HepG2 (cell line): ENCODE results near the gene CENPE. TPM values are rescaled to one million over a fixed set of nuclear protein-coding genes. Genes with fewer than 3 reads are reported as not detected.

Experiments
- ATAC-seq: fragments of 200-7000 bp; cut with Tn5 transposase; 3 replicates; pipeline ENCODE4 v1.9.1; 2020; ENCODE audit warnings: mild to moderate bottlenecking, moderate library complexity
- BruUV-seq: library from RNA; stranded (reverse); fragments of 400-500 nt; replicated peaks from 2 replicates; lab custom pipeline; 2021; lab: Mats Ljungman, UMichigan
- CTCF ChIA-PET: fragments of 300-600 bp; formaldehyde crosslinking; extraction: SDS; loops from one replicate; lab custom pipeline; 2021; ENCODE audit warnings: low total read pairs, inconsistent platforms, low intra/inter-chr PET ratio; lab: Yijun Ruan, JAX
- POLR2A ChIA-PET: fragments of 350-600 bp; sonication (Branson Sonifier 250); formaldehyde crosslinking; loops from one replicate; lab custom pipeline; 2020; ENCODE audit warnings: antibody characterized with exemption, inconsistent platforms; lab: Yijun Ruan, JAX
- DNase-seq: peaks from one replicate; pipeline ENCODE4 v3.0.0-alpha.2; 2015; ENCODE audit warnings: low spot score
- FAIRE-seq: peaks from 3 replicates; lab custom pipeline; 2011; peaks lifted over from hg19 to GRCh38; lab: Jason Lieb, UNC
- H2AFZ ChIP-seq: one replicate; pipeline ENCODE4 v1.6.1; 2011; ENCODE audit warnings: low read length, inconsistent platforms
- H3K27ac ChIP-seq: fragments of 300-600 bp; 3 replicates; pipeline ENCODE4 v1.8.0; 2011; ENCODE audit warnings: mixed run types, mild to moderate bottlenecking, mixed read lengths, low read length, inconsistent platforms; ENCODE audit not compliant: insufficient read depth; ENCODE audit errors: extremely low read length
- H3K27me3 ChIP-seq, 2 experiments: fragments of 200-600 bp in 1 of 2; 2 replicates in 1 of 2; 3 replicates in 1 of 2; pipeline versions ENCODE4 v1.6.0 to v1.8.0; 2011; ENCODE audit warnings: low read length in 2 of 2, mild to moderate bottlenecking in 2 of 2, moderate library complexity in 2 of 2, inconsistent platforms in 1 of 2; ENCODE audit not compliant: insufficient read depth in 2 of 2, control insufficient read depth in 1 of 2
- H3K36me3 ChIP-seq, 2 experiments: fragments of 200-600 bp in 1 of 2; replicated peaks in 1 of 2; 2 replicates in 1 of 2; 3 replicates in 1 of 2; pipeline versions ENCODE4 v1.5.1 to v1.8.0; 2011; ENCODE audit warnings: low read length in 2 of 2, inconsistent platforms in 1 of 2; ENCODE audit not compliant: insufficient read depth in 2 of 2, control insufficient read depth in 1 of 2
- H3K4me1 ChIP-seq: 2 replicates; pipeline ENCODE4 v1.5.1; 2012; ENCODE audit warnings: low read length, inconsistent platforms; ENCODE audit not compliant: insufficient read depth
- H3K4me2 ChIP-seq: 2 replicates; pipeline ENCODE4 v1.6.0; 2011; ENCODE audit warnings: low read depth, low read length, inconsistent platforms
- H3K4me3 ChIP-seq, 3 experiments: fragments of 200-600 bp in 1 of 3; sonication (generic), shearing (Covaris generic) in 1 of 3; replicated peaks in 1 of 3; 2 replicates each; pipeline ENCODE4 v1.5.1; 2011 to 2016; ENCODE audit warnings: low read length in 3 of 3, inconsistent platforms in 2 of 3, low read depth in 2 of 3, mild to moderate bottlenecking in 2 of 3, control low read depth in 1 of 3, mixed read lengths in 1 of 3; ENCODE audit not compliant: insufficient read depth in 1 of 3
- H3K79me2 ChIP-seq: one replicate; pipeline ENCODE4 v1.6.1; 2011; ENCODE audit warnings: low read length, inconsistent platforms; ENCODE audit not compliant: insufficient read depth
- H3K9ac ChIP-seq: 2 replicates; pipeline ENCODE4 v1.6.0; 2011; ENCODE audit warnings: mild to moderate bottlenecking, low read depth, low read length, inconsistent platforms; ENCODE audit not compliant: insufficient read depth
- H3K9me3 ChIP-seq: 2 replicates; pipeline ENCODE4 v1.5.1; 2012; ENCODE audit warnings: mild to moderate bottlenecking, low read length
- H4K20me1 ChIP-seq: 2 replicates; pipeline ENCODE4 v1.6.0; 2011; ENCODE audit warnings: inconsistent platforms, mild to moderate bottlenecking, low read length, moderate library complexity; ENCODE audit not compliant: insufficient read depth
- FIP1L1 ChIP-seq: fragments of 200-400 bp; formaldehyde crosslinking; IDR thresholded peaks from 2 replicates; pipeline ENCODE4 v1.6.1; 2018; ENCODE audit warnings: low read depth, mild to moderate bottlenecking, low read length, moderate library complexity, borderline replicate concordance; ENCODE audit not compliant: insufficient read depth
- FOXA3 ChIP-seq: IDR thresholded peaks from 2 replicates; pipeline ENCODE4 v1.6.1; 2016; ENCODE audit warnings: missing genetic modification reagents, missing compliant biosample characterization
- HNF4A ChIP-seq: sonication (generic); formaldehyde crosslinking; IDR thresholded peaks from 2 replicates; pipeline ENCODE4 v1.4.0; 2020; ENCODE audit warnings: missing genetic modification reagents
- HOXA5 ChIP-seq: sonication (generic); formaldehyde crosslinking; IDR thresholded peaks from 2 replicates; pipeline ENCODE4 v1.4.0; 2020; ENCODE audit warnings: missing genetic modification reagents
- HOXD1 ChIP-seq: sonication (generic); formaldehyde crosslinking; IDR thresholded peaks from 2 replicates; pipeline ENCODE4 v1.5.0; 2020; ENCODE audit warnings: missing genetic modification reagents
- SNAPC2 ChIP-seq: sonication (generic); formaldehyde crosslinking; IDR thresholded peaks from 2 replicates; pipeline ENCODE4 v1.8.1; 2022; ENCODE audit warnings: mild to moderate bottlenecking, missing genetic modification reagents
- SUZ12 ChIP-seq: fragments of 150-350 bp; IDR thresholded peaks from 2 replicates; pipeline ENCODE4 v1.6.1; 2014; ENCODE audit warnings: low read depth, low read length
- U2AF2 ChIP-seq: fragments of 200-400 bp; formaldehyde crosslinking; IDR thresholded peaks from 2 replicates; pipeline ENCODE4 v1.6.1; 2017; ENCODE audit warnings: low read depth, mild to moderate bottlenecking, low read length
- ZNF564 ChIP-seq: sonication (generic); formaldehyde crosslinking; IDR thresholded peaks from 2 replicates; pipeline ENCODE4 v1.8.1; 2023; ENCODE audit warnings: mild to moderate bottlenecking, missing genetic modification reagents
- ZNF672 ChIP-seq: sonication (generic); formaldehyde crosslinking; IDR thresholded peaks from 2 replicates; pipeline ENCODE4 v1.8.1; 2022; ENCODE audit warnings: missing genetic modification reagents
- ZNF768 ChIP-seq: sonication (generic); formaldehyde crosslinking; IDR thresholded peaks from 2 replicates; pipeline ENCODE4 v1.4.0; 2020; ENCODE audit warnings: missing genetic modification reagents
- ZNF775 ChIP-seq: sonication (generic); formaldehyde crosslinking; IDR thresholded peaks from 2 replicates; pipeline ENCODE4 v1.4.0; 2020; ENCODE audit warnings: missing genetic modification reagents, mild to moderate bottlenecking, moderate library complexity, borderline replicate concordance
- ZSCAN31 ChIP-seq: sonication (generic); formaldehyde crosslinking; IDR thresholded peaks from 2 replicates; pipeline ENCODE4 v1.5.0; 2020; ENCODE audit warnings: low read depth, mild to moderate bottlenecking, missing genetic modification reagents
- WGBS: methylation state at CpG from one replicate; pipeline ENCODE4 v1.1.6; 2017; ENCODE audit warnings: low lambda C conversion rate; 5-methylcytosine and 5-hydroxymethylcytosine counted together
- in situ Hi-C: cut with HindIII; loops from 2 replicates; pipeline ENCODE4 v1.10.0; 2017; ENCODE audit warnings: low pct_unique_long_range_greater_than_20kb; ENCODE audit not compliant: extremely low pct_ligation_motif_present
- intact Hi-C: fragments of 100-400 bp; cut with micrococcal nuclease; formaldehyde crosslinking; loops from one replicate; pipeline ENCODE4 v1.10.0; 2022; ENCODE audit not compliant: unreplicated experiment
- polyA plus RNA-seq, 8 experiments: library from polyadenylated mRNA; depleted of rRNA in 3 of 8; stranded (reverse) in 7 of 8; unstranded in 1 of 8; fragments of >200 nt; fragmentation: Illumina TruSeq in 4 of 8; extraction: Trizol in 4 of 8; gene quantifications; 2 replicates each; pipeline versions ENCODE4 v1.2.1 to v1.2.3, GENCODE V29; 2011 to 2016; ENCODE audit warnings: low read depth in 4 of 8, missing spikeins in 1 of 8, mixed read lengths in 1 of 8; ENCODE audit not compliant: insufficient read depth in 1 of 8
- total RNA-seq, 5 experiments: library from RNA; depleted of rRNA; stranded (reverse); fragments of >200 nt; fragmentation: Illumina TruSeq; extraction: Trizol; gene quantifications; 2 replicates each; pipeline ENCODE4 v1.2.3, GENCODE V29; 2016; ENCODE audit warnings: low read depth in 1 of 5
- TF ChIP-seq, protein P1 (sequence below): sonication (generic); formaldehyde crosslinking; IDR thresholded peaks from 2 replicates; pipeline ENCODE4 v1.8.1; 2023; ENCODE audit warnings: mild to moderate bottlenecking, moderate library complexity, missing genetic modification reagents

Gene CENPE
- total and polyA plus RNA-seq, 2 of the 13 experiments (the other 11 are each of a cell fraction or from before 2014, with no cell fraction given), result 2.1 to 19.8 TPM

DNA sequence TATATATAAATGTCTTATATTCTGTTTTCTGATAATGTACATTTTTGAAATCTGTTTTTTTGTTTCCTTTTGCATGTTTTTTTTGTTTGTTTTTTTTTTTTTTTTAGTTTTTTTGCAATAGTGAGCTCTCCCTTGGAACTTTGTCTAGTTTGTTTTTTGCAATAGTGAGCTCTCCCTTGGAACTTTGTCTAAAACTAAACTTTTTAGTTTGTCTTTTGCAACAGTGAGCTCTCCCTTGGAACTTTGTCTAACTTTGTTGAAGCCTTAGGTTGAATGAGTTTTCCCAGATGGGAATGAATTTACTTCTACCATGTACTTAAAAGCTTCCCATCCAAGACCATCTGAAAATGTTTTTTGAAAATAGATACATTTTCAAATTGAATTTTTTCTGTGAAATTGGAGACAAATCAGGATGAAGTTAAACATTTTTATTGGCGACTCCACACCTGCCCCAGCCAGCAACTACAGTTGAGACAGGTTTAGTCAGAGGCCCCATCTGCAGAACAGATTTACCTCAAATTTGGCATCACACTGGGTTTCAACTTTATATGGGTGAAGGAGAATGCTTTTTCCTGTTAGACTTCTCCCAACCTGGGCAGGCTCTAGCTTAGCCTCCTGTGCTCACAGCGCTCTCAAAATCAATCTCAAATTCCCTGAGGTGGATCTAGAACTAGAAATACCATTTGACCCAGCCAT lies 137.5 kb downstream of the CENPE start:
- H3K27me3 ChIP-seq, result no peaks in the 10 kb centered on the region
- BruUV-seq, result no TSS peak
- no peak overlapping the region for H2AFZ ChIP-seq
- no peaks in the 10 kb centered on the region for H3K9me3 ChIP-seq
- no peaks in the 10 kb centered on the region for H3K79me2 ChIP-seq
- ChIA-PET POLR2A (interaction anchor here (0.6 kb wide), 1 partner anchor 14 kb away, joined by 3 read pairs; no protein-coding TSS in a partner anchor), CTCF (no interaction called here)
- H3K4me3 ChIP-seq, result no peak overlapping the region
- H3K4me1 ChIP-seq, result no peaks in the 10 kb centered on the region
- H4K20me1 ChIP-seq, result no peaks in the 10 kb centered on the region
- H3K4me2 ChIP-seq, result no peak overlapping the region
- intact Hi-C loops, result no loop called here
- in situ Hi-C loops, result no loop called here
- WGBS, result 93% methylated on average over 2 of the region's 2 CpGs
- FAIRE-seq (no peak), DNase-seq (no peak), ATAC-seq (no peak)
- peaks cover 3 to 10% of the 10 kb centered on the region in 2 experiments; a peak in 4 of 5 replicates for H3K36me3 ChIP-seq
- no peak overlapping the region for H3K27ac ChIP-seq
- H3K9ac ChIP-seq, result no peak overlapping the region
- TF ChIP-seq FOXA3 (no peak), SUZ12 (no peak), ZSCAN31 (CRISPR knock-in tag) (no peak), FIP1L1 (no peak), SNAPC2 (CRISPR knock-in tag) (no peak), ZNF775 (CRISPR knock-in tag) (no peak), ZNF564 (CRISPR knock-in tag) (no peak), U2AF2 (no peak), HOXA5 (CRISPR knock-in tag) (no peak), HNF4A (CRISPR knock-in tag) (no peak), ZNF768 (CRISPR knock-in tag) (no peak), HOXD1 (no peak), ZNF672 (no peak)
- TF ChIP-seq, protein P1, sequence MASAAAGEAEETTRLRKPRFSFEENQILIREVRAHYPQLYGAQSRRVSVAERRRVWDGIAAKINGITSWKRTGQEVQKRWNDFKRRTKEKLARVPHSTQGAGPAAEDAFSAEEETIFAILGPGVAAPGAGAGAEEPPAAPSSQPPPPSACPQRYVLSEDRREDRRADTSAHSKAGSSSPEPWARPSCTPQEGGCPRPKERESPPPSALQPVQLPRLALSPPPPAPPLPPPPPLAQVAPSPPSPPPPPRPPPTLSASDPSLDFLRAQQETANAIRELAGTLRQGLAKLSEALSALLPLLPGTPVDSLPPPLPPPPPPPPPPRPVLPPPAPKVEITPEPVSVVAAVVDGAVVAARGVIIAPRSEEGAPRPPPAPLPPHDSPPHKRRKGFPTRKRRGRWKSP, result no peak

Other genes starting within 250 kb of the CENPE start
- 0.20 TPM in 1 of 2 replicates, not detected in the other for gene SLC9B1, start 178.6 kb downstream of the CENPE start, total RNA-seq (2016; rRNA removed; fragmentation: Illumina TruSeq; extraction: Trizol)
- 0.17 and 0.18 TPM in 2 replicates for gene SLC9B1, start 178.6 kb downstream of the CENPE start, polyA plus RNA-seq (2011; rRNA removed)
- gene SLC9B2, start 121.6 kb downstream of the CENPE start, total RNA-seq (2016; rRNA removed; fragmentation: Illumina TruSeq; extraction: Trizol), result 38.5 and 38.9 TPM in 2 replicates
- gene SLC9B2, start 121.6 kb downstream of the CENPE start, polyA plus RNA-seq (2011; rRNA removed), result 22.3 and 23.5 TPM in 2 replicates
- gene BDH2, start 98.5 kb downstream of the CENPE start, total RNA-seq (2016; rRNA removed; fragmentation: Illumina TruSeq; extraction: Trizol), result 46.2 and 61.0 TPM in 2 replicates
- 29.1 and 34.8 TPM in 2 replicates for gene BDH2, start 98.5 kb downstream of the CENPE start, polyA plus RNA-seq (2011; rRNA removed)